IMR-90 (cell line): ENCODE data around the gene HECTD2. TPM values are rescaled to one million over a fixed set of nuclear protein-coding genes. Genes with fewer than 3 reads are reported as not detected.
"Not testable (repeated sequence)": the region's sequence is repeated elsewhere in the genome, so short reads cannot be mapped to it uniquely, and the experiment has no call there.

Experiments used
- ATAC-seq: fragments of 200-7000 bp; cut with Tn5 transposase; 2 replicates; pipeline ENCODE4 v1.9.1; 2020; ENCODE audit warnings: low read depth, mild to moderate bottlenecking, moderate library complexity
- BruUV-seq: library from RNA; stranded (reverse); fragments of 400-500 nt; replicated peaks from 2 replicates; lab custom pipeline; 2021; lab: Mats Ljungman, UMichigan
- CTCF ChIA-PET: fragments of 300-600 bp; formaldehyde crosslinking; extraction: SDS; loops from one replicate; lab custom pipeline; 2021; ENCODE audit warnings: antibody characterized with exemption; lab: Yijun Ruan, JAX
- POLR2A ChIA-PET: fragments of 300-600 bp; sonication (Branson Sonifier 250); formaldehyde crosslinking; loops from one replicate; lab custom pipeline; 2022; ENCODE audit warnings: antibody characterized with exemption; ENCODE audit not compliant: unreplicated experiment; lab: Charles Lee
- DNase-seq: peaks from one replicate; pipeline ENCODE4 v3.0.0; 2013
- H2AFZ ChIP-seq: replicated peaks from 2 replicates; pipeline ENCODE3; 2013; ENCODE audit warnings: low read length, mild to moderate bottlenecking; ENCODE audit not compliant: poor library complexity
- H2AK5ac ChIP-seq: 2 replicates; pipeline ENCODE4 v1.6.1; 2013; ENCODE audit warnings: low read depth, low read length, inconsistent platforms
- H2AK9ac ChIP-seq: replicated peaks from 2 replicates; pipeline ENCODE3; 2013; ENCODE audit warnings: mild to moderate bottlenecking, low read depth, low read length, moderate library complexity; ENCODE audit not compliant: poor library complexity
- H2BK120ac ChIP-seq: 2 replicates; pipeline ENCODE4 v1.6.1; 2013; ENCODE audit warnings: low read depth, low read length, inconsistent platforms
- H2BK15ac ChIP-seq: 3 replicates; pipeline ENCODE4 v1.6.1; 2013; ENCODE audit warnings: low read depth, low read length, inconsistent platforms
- H2BK20ac ChIP-seq: 2 replicates; pipeline ENCODE4 v1.6.1; 2013; ENCODE audit warnings: low read depth, mild to moderate bottlenecking, inconsistent platforms, low read length, moderate library complexity
- H2BK5ac ChIP-seq: 2 replicates; pipeline ENCODE4 v1.6.1; 2013; ENCODE audit warnings: mild to moderate bottlenecking, low read depth, low read length, inconsistent platforms; ENCODE audit not compliant: poor library complexity, severe bottlenecking
- H3K14ac ChIP-seq: replicated peaks from 2 replicates; pipeline ENCODE4 v1.6.1; 2013; ENCODE audit warnings: low read depth, low read length, inconsistent platforms
- H3K18ac ChIP-seq: 2 replicates; pipeline ENCODE4 v1.6.1; 2013; ENCODE audit warnings: low read depth, low read length, control low read depth
- H3K23ac ChIP-seq: 2 replicates; pipeline ENCODE4 v1.6.1; 2013; ENCODE audit warnings: low read depth, low read length, inconsistent platforms
- H3K27ac ChIP-seq: 2 replicates; pipeline ENCODE4 v1.5.1; 2013; ENCODE audit warnings: mild to moderate bottlenecking, control low read depth, low read length; ENCODE audit not compliant: insufficient read depth
- H3K27me3 ChIP-seq: 2 replicates; pipeline ENCODE4 v1.6.1; 2013; ENCODE audit warnings: low read length; ENCODE audit not compliant: control insufficient read depth, insufficient read depth
- H3K36me3 ChIP-seq: 2 replicates; pipeline ENCODE4 v1.6.1; 2013; ENCODE audit warnings: low read length, mixed read lengths; ENCODE audit not compliant: control insufficient read depth, insufficient read depth
- H3K4ac ChIP-seq: 2 replicates; pipeline ENCODE4 v1.6.1; 2013; ENCODE audit warnings: low read depth, low read length, inconsistent platforms
- H3K4me1 ChIP-seq: 2 replicates; pipeline ENCODE4 v1.6.1; 2013; ENCODE audit warnings: low read length, mixed read lengths; ENCODE audit not compliant: control insufficient read depth, insufficient read depth
- H3K4me2 ChIP-seq: 2 replicates; pipeline ENCODE4 v1.6.1; 2013; ENCODE audit warnings: low read depth, mild to moderate bottlenecking, control low read depth, low read length, moderate library complexity
- H3K4me3 ChIP-seq: 2 replicates; pipeline ENCODE4 v1.5.1; 2013; ENCODE audit warnings: low read depth, mild to moderate bottlenecking, control low read depth, low read length, moderate library complexity; ENCODE audit not compliant: insufficient read depth
- H3K56ac ChIP-seq: 2 replicates; pipeline ENCODE4 v1.6.1; 2013; ENCODE audit warnings: low read length, inconsistent platforms; ENCODE audit not compliant: insufficient read depth; ENCODE audit errors: extremely low read depth
- H3K79me1 ChIP-seq, 2 experiments: 2 replicates each; pipeline ENCODE4 v1.6.1; 2013; ENCODE audit warnings: low read length in 2 of 2, inconsistent platforms in 1 of 2, low read depth in 1 of 2
- H3K9ac ChIP-seq: 2 replicates; pipeline ENCODE4 v1.6.1; 2013; ENCODE audit warnings: low read depth, low read length, control low read depth
- H3K9me1 ChIP-seq: 2 replicates; pipeline ENCODE4 v1.6.1; 2013; ENCODE audit warnings: low read length, inconsistent platforms; ENCODE audit not compliant: insufficient read depth
- H3K9me3 ChIP-seq: 2 replicates; pipeline ENCODE4 v1.6.1; 2013; ENCODE audit warnings: low read length; ENCODE audit not compliant: control insufficient read depth, insufficient read depth
- H4K20me1 ChIP-seq: 2 replicates; pipeline ENCODE4 v1.6.1; 2013; ENCODE audit warnings: low read length, inconsistent platforms; ENCODE audit not compliant: insufficient read depth
- H4K5ac ChIP-seq: 2 replicates; pipeline ENCODE4 v1.6.1; 2013; ENCODE audit warnings: mild to moderate bottlenecking, low read depth, low read length, control low read depth
- H4K8ac ChIP-seq, 2 experiments: 2 replicates each; pipeline ENCODE4 v1.6.1; 2013; ENCODE audit warnings: low read depth in 2 of 2, low read length in 2 of 2, control low read depth in 1 of 2, inconsistent platforms in 1 of 2
- H4K91ac ChIP-seq: 2 replicates; pipeline ENCODE4 v1.6.1; 2013; ENCODE audit warnings: low read depth, low read length, inconsistent platforms; ENCODE audit not compliant: insufficient read depth
- WGBS, 2 experiments: methylation state at CpG; one replicate each; pipeline versions ENCODE4 v1.1.5 to v1.1.7; 2013; ENCODE audit warnings: missing lambda C conversion rate in 2 of 2; ENCODE audit not compliant: insufficient read length in 1 of 2; ENCODE audit errors: extremely low coverage in 2 of 2; 5-methylcytosine and 5-hydroxymethylcytosine counted together
- dilution Hi-C: fragments of 300-500 bp; cut with HindIII; formaldehyde crosslinking; loops from one replicate; pipeline ENCODE4 v1.14.3; 2018; ENCODE audit warnings: low sequenced_read_pairs; ENCODE audit not compliant: unreplicated experiment
- in situ Hi-C: fragments of 300-500 bp; cut with MboI; formaldehyde crosslinking; loops from 3 replicates; pipeline ENCODE4 v1.14.3; 2019; ENCODE audit warnings: low sequenced_read_pairs, inconsistent platforms, mixed read lengths
- intact Hi-C: fragments of 100-400 bp; cut with micrococcal nuclease; formaldehyde crosslinking; loops from 2 replicates; pipeline ENCODE4 v1.10.0; 2022
- polyA plus RNA-seq, 3 experiments: library from polyadenylated mRNA; depleted of rRNA; stranded (reverse); fragments of >200 nt; gene quantifications; 2 replicates each; pipeline ENCODE4 v1.2.3, GENCODE V29; 2012; ENCODE audit warnings: low replicate concordance in 1 of 3
- total RNA-seq: library from RNA; depleted of rRNA; stranded (reverse); fragments of >200 nt; gene quantifications from 2 replicates; pipeline ENCODE4 v1.2.3, GENCODE V29; 2012

HECTD2 gene
- total and polyA plus RNA-seq, 2 of the 4 experiments (the other 2 are of a cell fraction), result 5.2 to 5.9 TPM

GRCh38 chr10:91438228-91438627, 28.1 kb downstream of the HECTD2 start:
- H3K56ac ChIP-seq, CTCF ChIA-PET, in situ Hi-C loops, H3K18ac ChIP-seq, H2AK5ac ChIP-seq, H3K27ac ChIP-seq, H3K4me3 ChIP-seq, H3K9ac ChIP-seq, H4K5ac ChIP-seq, H3K4me2 ChIP-seq, H2BK20ac ChIP-seq, H3K9me1 ChIP-seq, H2AFZ ChIP-seq, H4K8ac ChIP-seq, H3K14ac ChIP-seq, H2BK5ac ChIP-seq, ATAC-seq, H4K20me1 ChIP-seq, BruUV-seq, H3K36me3 ChIP-seq, H3K23ac ChIP-seq, DNase-seq, H3K9me3 ChIP-seq, H3K4me1 ChIP-seq, H2BK120ac ChIP-seq, POLR2A ChIA-PET, H4K91ac ChIP-seq, H2AK9ac ChIP-seq, dilution Hi-C loops, H3K4ac ChIP-seq, H3K27me3 ChIP-seq, intact Hi-C loops, H2BK15ac ChIP-seq: not testable (repeated sequence)
- WGBS, 2 experiments, result no CpG with 5 or more reads among the region's 2 CpGs
- peaks cover 18 to 22% of the 10 kb centered on the region in 2 experiments for H3K79me1 ChIP-seq
